Stimulated activated CD4-positive, alpha-beta T cell treated with anti-CD3 and anti-CD28 coated beads, TNF-alpha, amount 100 ng/mL, for 24 hours (primary cell): Measurements from ENCODE around the gene GNLY.

Experiments used
- DNase-seq, 3 experiments: peaks; one replicate each; pipeline ENCODE4 v3.0.0-alpha.2; 2020; ENCODE audit warnings: low read depth in 3 of 3

GNLY gene

GRCh38 chr2:85727798-85728197 lies 33.6 kb downstream of the GNLY start:
- no peak for DNase-seq

GRCh38 chr2:85728342-85728741 lies 34.2 kb downstream of the GNLY start:
- DNase-seq: no peak

- peak; percentile 49 to 79 (median 51) for DNase-seq
Measured at GRCh38 chr2:85728883-85729824, 35.0 kb downstream of the GNLY start.

- no peak for DNase-seq
Measured at GRCh38 chr2:85729825-85730510, 35.8 kb downstream of the GNLY start.

GRCh38 chr2:85730686-85731230 lies 36.6 kb downstream of the GNLY start:
- no peak for DNase-seq

GRCh38 chr2:85731606-85732005 lies 37.4 kb downstream of the GNLY start:
- DNase-seq: no peak

GRCh38 chr2:85732467-85733120 lies 38.4 kb downstream of the GNLY start:
- DNase-seq: no peak

- no peak for DNase-seq
Measured at GRCh38 chr2:85733121-85733960, 39.2 kb downstream of the GNLY start.

GRCh38 chr2:85734015-85734414 lies 39.9 kb downstream of the GNLY start:
- DNase-seq: no peak

GRCh38 chr2:85734942-85735608 lies 40.9 kb downstream of the GNLY start:
- DNase-seq: no peak

- DNase-seq: no peak
Measured at GRCh38 chr2:85735691-85736090, 41.5 kb downstream of the GNLY start.

GRCh38 chr2:85736456-85737355 lies 42.5 kb downstream of the GNLY start:
- no peak for DNase-seq

GRCh38 chr2:85737481-85737880 lies 43.3 kb downstream of the GNLY start:
- no peak for DNase-seq

- no peak for DNase-seq
Measured at GRCh38 chr2:85737961-85738360, 43.8 kb downstream of the GNLY start.

GRCh38 chr2:85740193-85740592 lies 46.0 kb downstream of the GNLY start:
- no peak for DNase-seq

- no peak for DNase-seq
Measured at GRCh38 chr2:85741211-85741832, 47.2 kb downstream of the GNLY start.

- no peak for DNase-seq
Measured at GRCh38 chr2:85741833-85742455, 47.8 kb downstream of the GNLY start.

- DNase-seq: no peak
Measured at GRCh38 chr2:85743304-85743978, 49.3 kb downstream of the GNLY start.
